Measurements from ENCODE around the gene SHH. TPM values are rescaled to one million over a fixed set of nuclear protein-coding genes. Genes with fewer than 3 reads are reported as not detected.

Gene SHH
- total RNA-seq, 2 experiments from 2014 or later = not detected

DNA sequence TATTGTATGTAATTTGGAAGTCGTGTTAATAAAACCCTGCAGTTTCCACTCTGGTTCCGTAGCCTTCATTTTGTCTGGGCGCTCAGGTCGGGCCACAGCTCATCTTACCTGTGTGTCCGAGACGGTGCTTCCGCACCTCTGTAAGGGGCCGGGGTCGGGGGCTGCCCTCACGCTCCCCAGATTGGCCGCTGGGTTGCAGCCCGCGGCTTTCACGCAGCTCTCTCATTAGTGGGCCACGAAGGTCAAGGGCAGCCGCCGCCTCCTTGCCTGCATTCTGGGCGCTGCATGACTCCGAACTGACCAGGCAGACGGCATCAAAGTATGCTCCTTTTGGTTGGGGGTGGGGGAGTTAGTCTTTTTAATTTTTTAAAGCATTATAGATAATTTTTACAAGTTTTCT lies 30.8 kb downstream of the SHH start:
- H3K27me3 Mint-ChIP-seq = peaks cover 6% of the 10 kb centered on the region
- H3K36me3 Mint-ChIP-seq (ENCODE audit: low read depth) = peaks cover 32% of the 10 kb centered on the region
- peaks cover 2% of the 10 kb centered on the region for H3K4me1 Mint-ChIP-seq
- ChIA-PET POLR2A (no interaction called here), CTCF (no interaction called here)
- no peak overlapping the region for H3K4me3 Mint-ChIP-seq
- no peaks in the 10 kb centered on the region for H3K9me3 Mint-ChIP-seq
- no peak overlapping the region for H3K27ac Mint-ChIP-seq
- DNase-seq = no peak

DNA sequence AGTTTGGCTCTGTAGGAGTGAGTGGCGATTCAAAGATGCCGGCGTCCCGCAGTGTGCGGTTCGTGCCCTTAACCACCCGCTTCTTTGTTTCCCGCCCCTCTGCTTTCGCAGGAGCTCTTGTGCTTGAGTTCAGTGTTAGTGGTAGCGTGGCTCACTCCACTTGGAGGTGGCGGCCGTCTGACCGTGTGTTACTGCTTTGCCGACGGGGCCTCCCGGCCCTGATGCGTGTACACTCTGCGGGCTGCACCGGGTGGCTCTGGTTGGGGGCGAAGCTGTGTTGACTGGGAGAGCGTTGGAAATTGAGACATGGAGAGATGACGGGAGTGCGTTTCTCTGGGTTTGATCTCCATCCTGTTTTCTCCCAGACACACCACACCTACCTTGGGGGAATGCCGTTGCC lies 31.4 kb downstream of the SHH start:
- no peak overlapping the region for H3K27ac Mint-ChIP-seq
- H3K27me3 Mint-ChIP-seq = peaks cover under 1% of the 10 kb centered on the region
- ChIA-PET CTCF (no interaction called here), POLR2A (no interaction called here)
- H3K4me1 Mint-ChIP-seq = no peaks in the 10 kb centered on the region
- DNase-seq = no peak
- no peaks in the 10 kb centered on the region for H3K9me3 Mint-ChIP-seq
- H3K36me3 Mint-ChIP-seq (ENCODE audit: low read depth) = peaks cover 36% of the 10 kb centered on the region
- H3K4me3 Mint-ChIP-seq = no peak overlapping the region

DNA sequence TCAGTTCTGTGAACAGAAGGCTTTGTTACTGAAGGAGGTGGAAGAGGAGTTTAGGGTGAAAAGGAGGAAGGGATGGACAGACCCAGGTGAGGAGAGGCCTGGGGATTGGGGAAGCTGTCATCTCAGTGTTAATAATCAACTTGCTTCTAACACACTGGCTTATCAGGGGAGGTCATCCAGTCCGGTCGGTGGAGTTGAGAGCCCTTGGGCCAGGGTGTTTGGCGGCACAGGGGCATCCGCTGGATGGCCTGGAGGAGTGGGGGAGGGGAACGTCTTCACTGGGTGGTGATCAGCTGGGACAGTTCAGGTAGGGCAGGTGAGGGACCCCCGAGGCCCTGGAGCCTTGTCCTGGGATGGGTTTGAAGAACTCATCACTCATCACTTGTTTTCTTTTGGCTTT lies 33.9 kb downstream of the SHH start:
- H3K36me3 Mint-ChIP-seq (ENCODE audit: low read depth) = peaks cover 50% of the 10 kb centered on the region

DNA sequence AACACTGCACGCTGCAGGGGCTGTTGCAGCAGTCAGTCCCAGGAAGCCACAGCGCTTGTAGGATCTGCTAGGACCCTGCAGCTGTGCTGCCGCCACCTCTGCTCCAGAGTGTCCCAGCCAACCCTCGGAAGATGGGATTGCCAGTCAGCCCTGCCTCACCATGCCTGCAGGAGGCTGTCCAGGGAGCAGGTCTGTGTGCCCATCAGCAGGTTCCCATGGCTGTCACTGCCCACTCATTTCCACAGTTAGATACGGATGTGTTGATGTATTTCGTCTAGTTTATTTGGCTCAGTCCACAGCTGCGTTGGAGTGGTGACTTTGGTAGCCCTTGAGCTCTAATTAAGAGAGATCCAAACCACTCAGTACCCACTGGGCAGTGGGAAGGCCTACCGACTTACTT lies 35.7 kb downstream of the SHH start:
- DNase-seq = no peak
- H3K27ac Mint-ChIP-seq = no peak overlapping the region
- H3K4me3 Mint-ChIP-seq = no peak overlapping the region
- H3K36me3 Mint-ChIP-seq (ENCODE audit: low read depth) = peaks cover 42% of the 10 kb centered on the region
- H3K27me3 Mint-ChIP-seq = no peaks in the 10 kb centered on the region
- CTCF ChIA-PET = interaction anchor here (1.4 kb wide), 1 partner anchor 178 kb away, joined by 6 read pairs; no protein-coding TSS in a partner anchor
- H3K4me1 Mint-ChIP-seq = no peaks in the 10 kb centered on the region
- no peaks in the 10 kb centered on the region for H3K9me3 Mint-ChIP-seq
- POLR2A ChIA-PET = no interaction called here

More for the DNA sequence above, 33.9 kb downstream of the SHH start:
- Mint-ChIP-seq H3K27me3 (no peaks in the 10 kb centered on the region), H3K4me1 (no peaks in the 10 kb centered on the region), H3K27ac (no peak overlapping the region), H3K4me3 (no peak overlapping the region), H3K9me3 (no peaks in the 10 kb centered on the region)
- ChIA-PET CTCF (interaction anchor here (1.2 to 1.8 kb wide), 2 partner anchors 10 to 180 kb away, joined by 3 to 6 read pairs; no protein-coding TSS in a partner anchor), POLR2A (no interaction called here)
- no peak for DNase-seq

DNA sequence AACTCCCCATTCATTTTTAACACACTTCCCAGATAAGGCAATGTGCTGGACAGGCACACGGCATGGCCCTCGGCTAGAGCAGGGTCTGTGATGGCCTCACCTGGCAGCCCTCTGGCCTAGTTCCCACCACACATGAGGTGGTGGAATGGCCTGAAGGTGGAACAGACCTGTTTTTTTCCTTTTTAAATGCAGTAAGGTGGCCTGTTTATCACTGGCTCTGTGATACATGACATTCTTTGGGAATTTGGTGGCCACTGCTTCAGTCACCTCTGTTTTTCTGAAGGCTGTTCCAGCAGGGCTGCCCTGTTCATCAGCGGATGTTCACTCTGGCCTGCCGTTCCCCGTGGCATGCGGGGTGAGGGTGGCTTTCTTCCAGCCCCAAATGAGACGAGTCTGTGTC lies 36.6 kb downstream of the SHH start:
- Mint-ChIP-seq H3K36me3 (ENCODE audit: low read depth) (peaks cover 37% of the 10 kb centered on the region), H3K27me3 (no peaks in the 10 kb centered on the region), H3K4me1 (no peaks in the 10 kb centered on the region), H3K27ac (no peak overlapping the region), H3K9me3 (no peaks in the 10 kb centered on the region), H3K4me3 (no peak overlapping the region)
- ChIA-PET CTCF (no interaction called here), POLR2A (no interaction called here)
- DNase-seq = no peak

DNA sequence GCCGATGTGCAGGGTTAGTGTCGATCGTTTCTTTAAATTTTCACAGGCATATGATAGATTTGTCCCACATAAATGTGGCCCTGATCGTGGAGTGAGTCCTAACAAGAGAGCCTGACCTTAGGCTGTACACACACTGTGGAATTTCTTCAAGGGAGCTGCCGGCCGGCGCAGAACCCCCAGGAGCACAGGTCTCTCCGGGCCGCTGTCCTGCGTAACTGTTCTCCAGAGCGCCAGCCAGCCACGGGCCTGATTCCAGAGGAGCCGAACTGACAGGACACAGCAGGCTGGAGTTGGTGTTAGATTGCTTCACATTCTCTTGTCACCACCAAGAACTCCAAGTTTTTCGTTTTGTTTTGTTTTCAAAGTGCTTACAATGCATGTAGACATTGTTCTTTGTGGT lies 37.3 kb downstream of the SHH start:
- Mint-ChIP-seq H3K4me3 (no peak overlapping the region), H3K27ac (no peak overlapping the region), H3K4me1 (no peaks in the 10 kb centered on the region), H3K27me3 (no peaks in the 10 kb centered on the region), H3K36me3 (ENCODE audit: low read depth) (peaks cover 41% of the 10 kb centered on the region), H3K9me3 (no peaks in the 10 kb centered on the region)
- ChIA-PET POLR2A (no interaction called here), CTCF (no interaction called here)
- no peak for DNase-seq

DNA sequence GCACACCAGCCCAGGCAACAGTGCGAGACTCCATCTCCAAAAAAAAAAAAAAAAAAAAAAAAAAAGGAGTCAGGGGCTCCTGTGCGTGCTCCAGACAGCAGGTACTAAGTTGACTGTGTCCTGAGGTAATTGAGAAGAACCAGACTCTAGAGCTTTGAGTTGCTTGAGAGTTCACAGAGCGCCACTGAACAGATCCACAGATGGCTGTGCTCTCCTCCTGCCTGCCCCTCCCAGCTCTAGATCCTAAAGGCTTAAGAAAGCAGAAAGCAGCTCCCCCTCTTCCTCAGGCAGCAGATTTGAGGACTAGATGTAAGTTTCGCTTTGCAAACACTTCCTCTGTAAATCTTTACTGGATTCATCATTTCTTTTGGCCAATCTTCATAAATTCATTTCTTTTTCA lies 38.7 kb downstream of the SHH start:
- H3K4me1 Mint-ChIP-seq = no peaks in the 10 kb centered on the region

DNA sequence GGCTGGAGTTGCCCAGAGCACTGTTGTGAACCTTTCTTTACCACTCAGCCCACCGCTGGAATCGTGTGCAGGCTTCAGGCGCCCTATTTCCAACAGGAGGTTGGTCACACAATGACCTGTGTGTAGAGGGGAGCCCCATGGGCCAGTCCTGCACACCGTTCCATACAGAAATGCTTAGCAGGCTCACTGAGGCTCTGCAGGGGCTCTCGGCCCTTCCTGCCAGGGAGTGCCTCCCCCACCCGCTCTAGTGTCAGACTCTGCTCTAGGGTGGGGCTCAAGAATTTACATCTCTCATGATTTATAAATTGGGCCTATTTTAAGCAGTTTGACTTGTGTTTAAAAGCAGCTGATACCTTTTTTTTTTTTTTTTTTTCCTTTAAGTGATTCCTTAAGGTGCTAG lies 42.0 kb downstream of the SHH start:
- DNase-seq = no peak
- no peak overlapping the region for H3K27ac Mint-ChIP-seq
- peaks cover 60% of the 10 kb centered on the region for H3K36me3 Mint-ChIP-seq (ENCODE audit: low read depth)
- no peak overlapping the region for H3K4me3 Mint-ChIP-seq
- POLR2A ChIA-PET = interaction anchor here (1.3 kb wide), 1 partner anchor 126 kb away, joined by 3 read pairs; the partner anchor contains the start of gene RBM33
- no peaks in the 10 kb centered on the region for H3K27me3 Mint-ChIP-seq
- H3K9me3 Mint-ChIP-seq = no peaks in the 10 kb centered on the region
- peaks cover 11% of the 10 kb centered on the region for H3K4me1 Mint-ChIP-seq
- CTCF ChIA-PET = interaction anchor here (0.7 to 9.0 kb wide), 3 partner anchors 25 to 1113 kb away, joined by 3 to 156 read pairs (median 4); no protein-coding TSS in a partner anchor

More for the DNA sequence above, 38.7 kb downstream of the SHH start:
- Mint-ChIP-seq H3K36me3 (ENCODE audit: low read depth) (peaks cover 50% of the 10 kb centered on the region), H3K4me3 (no peak overlapping the region), H3K9me3 (no peaks in the 10 kb centered on the region), H3K27ac (no peak overlapping the region), H3K27me3 (no peaks in the 10 kb centered on the region)
- ChIA-PET CTCF (interaction anchor here (9.0 kb wide), 1 partner anchor 175 kb away, joined by 156 read pairs; no protein-coding TSS in a partner anchor), POLR2A (interaction anchor here (0.8 to 1.5 kb wide), 2 partner anchors 11 to 129 kb away, joined by 3 read pairs; partner anchors contain the start of gene RBM33)
- no peak for DNase-seq

DNA sequence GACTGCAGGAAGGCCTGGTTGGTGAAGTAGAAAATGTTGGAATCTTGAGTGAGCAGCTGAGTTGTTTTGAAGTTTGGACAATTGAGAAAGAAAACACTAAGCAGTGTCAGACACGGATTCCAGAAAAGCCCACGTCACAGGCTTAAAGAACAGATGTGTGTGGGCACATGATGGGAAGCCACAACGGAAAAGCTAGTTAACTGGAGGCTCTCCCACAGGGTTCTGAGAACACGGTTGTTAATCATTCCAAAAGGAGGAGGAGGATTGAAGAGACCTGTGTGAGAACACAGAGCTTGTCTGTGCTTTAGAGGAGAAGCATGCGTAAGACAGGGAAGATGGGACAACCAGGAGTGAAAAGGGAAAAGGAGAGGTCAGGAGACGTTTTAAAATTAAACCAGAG lies 42.6 kb downstream of the SHH start:
- Mint-ChIP-seq H3K27ac (no peak overlapping the region), H3K4me3 (no peak overlapping the region), H3K4me1 (peaks cover 16% of the 10 kb centered on the region), H3K27me3 (no peaks in the 10 kb centered on the region), H3K9me3 (no peaks in the 10 kb centered on the region), H3K36me3 (ENCODE audit: low read depth) (peaks cover 57% of the 10 kb centered on the region)
- CTCF ChIA-PET = interaction anchor here (1.5 to 9.0 kb wide), 2 partner anchors 25 to 172 kb away, joined by 4 to 156 read pairs; no protein-coding TSS in a partner anchor
- POLR2A ChIA-PET = no interaction called here
- no peak for DNase-seq

DNA sequence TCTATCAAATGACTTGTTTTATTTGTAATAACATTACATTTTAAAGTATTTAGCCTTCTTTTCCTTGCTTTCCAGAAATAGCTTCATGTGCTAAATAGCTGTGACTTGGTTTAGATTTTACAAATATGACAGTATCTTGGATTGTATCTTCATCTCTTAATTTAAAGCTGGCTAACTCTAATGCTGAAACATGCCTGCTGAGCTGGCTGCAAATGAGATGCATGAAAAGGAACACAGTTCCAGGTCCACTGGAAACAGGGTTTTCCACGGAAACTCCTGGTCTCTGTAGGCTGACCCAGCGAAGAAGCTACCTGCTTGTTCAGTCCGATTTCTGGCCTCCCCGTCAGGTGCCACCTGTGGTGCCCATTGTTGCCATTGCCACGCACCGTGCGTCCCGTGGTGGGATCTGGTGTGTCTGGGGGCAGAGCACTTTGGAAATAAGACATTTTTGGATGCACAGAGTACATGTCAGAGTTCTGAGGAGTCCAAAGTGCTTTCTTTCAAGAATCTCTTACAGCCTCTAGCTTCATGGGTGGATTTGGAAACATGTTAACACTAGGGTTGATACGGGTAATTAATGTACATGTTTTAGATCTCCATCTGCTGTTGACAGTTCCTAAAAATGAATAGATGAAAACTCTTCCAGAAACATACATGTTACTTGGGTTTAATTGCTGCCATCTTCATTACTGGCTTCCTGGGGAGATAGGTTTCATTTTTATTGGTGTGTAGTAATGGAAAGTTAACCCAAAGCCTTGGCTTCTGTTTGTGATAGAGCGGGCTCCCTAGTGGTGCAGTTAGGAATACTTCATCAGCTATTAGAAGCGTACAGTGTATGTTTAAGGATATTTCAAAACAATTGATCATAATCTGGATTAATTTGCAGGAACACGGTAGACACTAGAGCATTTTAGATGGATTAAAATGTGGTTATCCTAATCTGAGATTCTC lies 45.0 kb downstream of the SHH start:
- H3K9me3 Mint-ChIP-seq = no peaks in the 10 kb centered on the region
- DNase-seq = no peak
- H3K36me3 Mint-ChIP-seq (ENCODE audit: low read depth) = peaks cover 73% of the 10 kb centered on the region
- H3K27me3 Mint-ChIP-seq = no peaks in the 10 kb centered on the region
- H3K27ac Mint-ChIP-seq = peak overlapping the region; percentile 3
- CTCF ChIA-PET = interaction anchor here (0.6 to 9.0 kb wide), 12 partner anchors 7 to 840 kb away, joined by 3 to 156 read pairs (median 4); no protein-coding TSS in a partner anchor
- POLR2A ChIA-PET = interaction anchor here (0.5 to 2.3 kb wide), 3 partner anchors 123 to 169 kb away, joined by 3 to 6 read pairs (median 3); partner anchors contain the start of gene RBM33
- peaks cover 41% of the 10 kb centered on the region for H3K4me1 Mint-ChIP-seq
- H3K4me3 Mint-ChIP-seq = no peak overlapping the region

DNA sequence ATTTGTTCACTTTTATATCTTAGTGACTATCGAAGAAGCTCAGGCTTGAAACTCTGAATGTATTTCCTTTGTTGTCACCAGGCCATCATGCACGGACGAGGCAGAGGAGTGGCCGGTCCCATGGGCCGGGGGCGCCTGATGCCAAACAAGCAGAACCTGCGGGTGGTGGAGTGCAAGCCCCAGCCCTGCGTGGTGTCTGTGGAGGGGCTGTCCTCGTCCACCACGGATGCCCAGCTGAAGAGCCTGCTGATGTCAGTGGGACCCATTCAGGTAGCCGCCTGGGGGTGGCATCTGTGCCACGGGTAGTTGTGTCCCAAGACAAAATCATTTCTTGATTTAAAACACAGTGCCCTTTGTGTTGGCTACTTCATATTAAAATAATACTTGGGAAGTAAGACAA lies 45.9 kb downstream of the SHH start:
- H3K9me3 Mint-ChIP-seq = no peaks in the 10 kb centered on the region
- CTCF ChIA-PET = interaction anchor here (1.1 to 9.0 kb wide), 4 partner anchors 12 to 168 kb away, joined by 3 to 156 read pairs (median 4); no protein-coding TSS in a partner anchor
- POLR2A ChIA-PET = interaction anchor here (1.2 kb wide), 2 partner anchors 122 kb away, joined by 3 to 4 read pairs; partner anchors contain the start of gene RBM33
- peaks cover 49% of the 10 kb centered on the region for H3K4me1 Mint-ChIP-seq
- no peak overlapping the region for H3K4me3 Mint-ChIP-seq
- no peak overlapping the region for H3K27ac Mint-ChIP-seq
- no peak for DNase-seq
- H3K27me3 Mint-ChIP-seq = no peaks in the 10 kb centered on the region
- peaks cover 79% of the 10 kb centered on the region for H3K36me3 Mint-ChIP-seq (ENCODE audit: low read depth)

DNA sequence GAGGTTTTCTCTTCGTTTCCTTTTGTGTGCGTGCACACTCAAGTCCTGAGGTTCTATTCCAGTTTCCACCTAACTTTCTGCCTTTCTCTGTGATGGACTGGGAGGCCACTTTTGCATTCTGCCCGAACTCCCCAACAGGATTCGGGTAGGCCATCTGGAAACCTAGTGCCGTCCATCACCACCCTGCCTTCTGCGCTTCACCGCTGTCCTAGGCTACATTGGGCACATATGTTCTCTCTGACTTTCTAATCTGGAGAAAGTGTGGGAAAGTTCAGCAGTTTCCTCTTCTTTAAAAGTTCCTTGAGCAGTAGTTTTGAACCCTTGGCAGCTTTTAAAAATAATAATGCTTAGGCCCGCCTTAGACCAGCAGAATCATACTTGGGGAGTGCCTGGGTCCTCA lies 46.8 kb downstream of the SHH start:
- Mint-ChIP-seq H3K9me3 (no peaks in the 10 kb centered on the region), H3K4me3 (no peak overlapping the region), H3K4me1 (peaks cover 54% of the 10 kb centered on the region), H3K27ac (peak overlapping the region; percentile 27), H3K27me3 (no peaks in the 10 kb centered on the region), H3K36me3 (ENCODE audit: low read depth) (peaks cover 77% of the 10 kb centered on the region)
- CTCF ChIA-PET = interaction anchor here (9.0 kb wide), 1 partner anchor 167 kb away, joined by 156 read pairs; no protein-coding TSS in a partner anchor
- DNase-seq = no peak
- POLR2A ChIA-PET = interaction anchor here (1.2 kb wide), 1 partner anchor 121 kb away, joined by 4 read pairs; the partner anchor contains the start of gene RBM33

DNA sequence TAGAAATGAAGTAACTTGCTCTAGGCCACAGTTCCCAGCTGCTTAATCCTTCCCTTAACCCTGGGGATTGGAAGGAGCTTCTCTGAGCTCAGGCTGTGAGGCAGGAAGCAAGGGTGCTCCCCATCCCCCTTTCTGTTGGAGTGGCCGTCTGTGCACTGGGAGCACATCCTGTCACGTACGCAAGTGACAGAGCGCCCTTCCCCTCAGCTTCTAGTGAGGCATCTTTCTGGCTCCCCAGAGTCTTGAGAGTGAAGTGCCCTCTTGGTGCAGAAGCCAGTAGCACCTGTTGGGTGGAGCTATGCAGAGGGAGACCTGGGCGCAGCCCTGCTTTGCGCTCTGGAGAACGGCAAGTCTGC lies 47.8 kb downstream of the SHH start:
- Mint-ChIP-seq H3K4me1 (peaks cover 54% of the 10 kb centered on the region), H3K27me3 (no peaks in the 10 kb centered on the region), H3K36me3 (ENCODE audit: low read depth) (peaks cover 76% of the 10 kb centered on the region), H3K27ac (peak overlapping the region; percentile 99), H3K9me3 (no peaks in the 10 kb centered on the region), H3K4me3 (peak overlapping the region; percentile 73)
- ChIA-PET CTCF (interaction anchor here (0.7 to 5.1 kb wide), 4 partner anchors 11 to 165 kb away, joined by 3 to 30 read pairs (median 4); no protein-coding TSS in a partner anchor), POLR2A (interaction anchor here (0.5 to 3.7 kb wide), 8 partner anchors 10 to 1514 kb away, joined by 3 to 16 read pairs (median 3); partner anchors contain the start of gene RBM33)
- DNase-seq = peak; percentile 71
